Right ventricle myocardium superior (tissue), 1 donor: ENCODE measurements around the gene ALDOA. TPM values are rescaled to one million over a fixed set of nuclear protein-coding genes. Genes with fewer than 3 reads are reported as not detected.
A peak's percentile ranks its signal among the peaks of the same experiment; 100 is the strongest.

ENCODE experiments used
- ATAC-seq: fragments of 200-7000 bp; cut with Tn5 transposase; one replicate; pipeline ENCODE4 v1.9.1; 2020; ENCODE audit warnings: mild to moderate bottlenecking; ENCODE audit not compliant: poor library complexity
- DNase-seq: peaks from one replicate; pipeline ENCODE4 v3.0.0-alpha.2; 2020
- intact Hi-C: fragments of 100-400 bp; cut with DNase I; formaldehyde crosslinking; loops from one replicate; pipeline ENCODE4 v1.11.2; 2022
- total RNA-seq: library from RNA; stranded (reverse); fragmentation: NEBNext Ultra II Directional; extraction: Animal tissue kit (Norgen Biotek cat#: 25700); gene quantifications from one replicate; pipeline ENCODE4 v1.2.1, GENCODE V29; 2021
- donor health status: DM: no; HTN: yes; CAD: no; lungs with severe emphysema.

The ALDOA gene
- total RNA-seq, 1 donor from 2014 or later = 3,843 TPM

- ATAC-seq (peak; percentile 30), DNase-seq (no peak)
- intact Hi-C loops = no loop called here
Measured at GRCh38 chr16:30085247-30085646, 19.7 kb downstream of the ALDOA start.

GRCh38 chr16:30085820-30086219 is 20.3 kb downstream of the ALDOA start:
- ATAC-seq (no peak), DNase-seq (no peak)
- intact Hi-C loops = no loop called here

GRCh38 chr16:30086291-30087140 is 21.0 kb downstream of the ALDOA start:
- ATAC-seq = no peak
- DNase-seq = no peak

DNA sequence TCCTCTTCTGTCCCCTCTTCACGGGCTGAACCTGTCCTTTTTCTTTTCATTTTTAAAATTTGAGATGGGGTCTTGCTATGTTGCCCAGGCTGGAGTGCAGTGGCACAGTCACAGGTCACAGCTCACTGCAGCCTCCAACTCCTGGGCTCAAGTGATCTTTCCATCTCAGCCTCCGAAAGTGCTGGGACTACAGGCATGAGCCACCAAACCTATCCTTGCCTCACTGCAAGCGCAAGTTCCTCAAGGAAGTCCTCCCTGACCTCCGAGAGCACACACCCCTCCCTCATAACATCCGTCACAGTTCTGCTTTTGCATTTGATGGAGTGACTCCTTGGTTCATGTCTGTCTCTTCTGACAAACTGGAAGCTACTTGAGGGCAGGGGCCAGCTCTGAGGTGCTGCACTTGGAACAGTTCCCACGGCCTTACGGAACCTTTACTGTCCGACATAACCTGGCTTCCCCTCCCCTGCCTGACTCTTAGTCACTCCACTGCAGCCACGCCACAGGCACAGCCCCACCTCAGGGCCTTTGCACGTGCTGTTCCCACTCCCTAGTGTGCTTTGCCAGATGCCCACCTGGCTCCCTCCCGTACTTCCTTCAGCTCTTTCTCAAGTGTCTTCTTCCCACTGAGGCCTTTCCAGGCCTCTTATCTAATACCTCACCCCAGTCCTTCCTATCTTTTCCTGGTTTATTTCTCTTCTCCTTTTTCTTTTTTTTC is 21.8 kb downstream of the ALDOA start:
- intact Hi-C loops = no loop called here
- DNase-seq = no peak
- ATAC-seq = no peak

More at GRCh38 chr16:30086291-30087140, 21.0 kb downstream of the ALDOA start:
- intact Hi-C loops = no loop called here

GRCh38 chr16:30088237-30088831 is 22.8 kb downstream of the ALDOA start:
- no peak for DNase-seq
- ATAC-seq = no peak
- intact Hi-C loops = no loop called here

- ATAC-seq = no peak
- intact Hi-C loops = no loop called here
Measured at GRCh38 chr16:30088832-30089624, 23.5 kb downstream of the ALDOA start.

GRCh38 chr16:30090610-30091331 is 25.2 kb downstream of the ALDOA start:
- ATAC-seq (no peak), DNase-seq (no peak)
- intact Hi-C loops = loop anchor here (10.0 kb wide), 1 partner anchor 324 kb away; no protein-coding TSS in a partner anchor

More at GRCh38 chr16:30088832-30089624, 23.5 kb downstream of the ALDOA start:
- DNase-seq = no peak

- intact Hi-C loops = loop anchor here (10.0 kb wide), 1 partner anchor 323 kb away; no protein-coding TSS in a partner anchor
- peak; percentile 94 for ATAC-seq
Measured at GRCh38 chr16:30091474-30092372, 26.2 kb downstream of the ALDOA start, which contains the start of gene TBX6. TBX6 (minus strand) TSS chr16:30091924; CDS start chr16:30091193, 731 bp downstream.

DNA sequence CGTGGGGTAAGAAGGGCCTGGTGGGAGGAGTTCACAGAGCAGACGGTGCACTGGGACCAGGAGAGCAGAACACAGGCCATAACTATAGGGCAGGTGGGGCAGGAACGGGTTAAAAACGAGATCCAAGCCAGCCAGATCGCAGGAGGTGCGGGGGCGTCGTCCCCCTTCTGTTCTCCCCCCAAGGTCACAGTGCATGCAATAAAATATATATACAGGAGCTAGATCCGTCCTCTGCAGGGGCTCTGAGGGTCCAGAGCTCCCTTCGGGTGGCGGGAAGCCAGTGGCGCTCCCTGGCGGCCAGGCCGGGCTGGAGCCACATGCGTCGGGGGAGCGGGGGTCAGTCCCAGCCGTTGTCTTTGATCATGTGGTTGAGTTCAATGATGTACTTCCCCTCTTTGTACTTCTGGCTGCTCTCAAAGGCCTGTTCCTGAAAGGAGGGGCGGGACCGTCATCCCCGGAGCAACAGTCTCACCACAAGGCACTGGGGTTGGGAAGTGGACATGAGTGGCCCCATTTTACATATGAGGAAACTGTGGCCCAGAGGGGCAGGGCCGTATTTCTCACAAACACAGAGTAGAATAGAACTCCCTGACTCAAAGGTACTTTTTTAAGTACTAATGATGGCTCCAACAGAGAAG is 26.9 kb downstream of the ALDOA start:
- peak; percentile 52 for ATAC-seq
- intact Hi-C loops = loop anchor here (10.0 kb wide), 1 partner anchor 322 kb away; no protein-coding TSS in a partner anchor
- peak; percentile 88 for DNase-seq

More at GRCh38 chr16:30091474-30092372, 26.2 kb downstream of the ALDOA start, which contains the start of gene TBX6:
- peak; percentile 97 for DNase-seq

GRCh38 chr16:30094541-30095165 is 29.1 kb downstream of the ALDOA start:
- intact Hi-C loops = loop anchor here (10.0 kb wide), 1 partner anchor 320 kb away; no protein-coding TSS in a partner anchor
- ATAC-seq = no peak
- DNase-seq = no peak

DNA sequence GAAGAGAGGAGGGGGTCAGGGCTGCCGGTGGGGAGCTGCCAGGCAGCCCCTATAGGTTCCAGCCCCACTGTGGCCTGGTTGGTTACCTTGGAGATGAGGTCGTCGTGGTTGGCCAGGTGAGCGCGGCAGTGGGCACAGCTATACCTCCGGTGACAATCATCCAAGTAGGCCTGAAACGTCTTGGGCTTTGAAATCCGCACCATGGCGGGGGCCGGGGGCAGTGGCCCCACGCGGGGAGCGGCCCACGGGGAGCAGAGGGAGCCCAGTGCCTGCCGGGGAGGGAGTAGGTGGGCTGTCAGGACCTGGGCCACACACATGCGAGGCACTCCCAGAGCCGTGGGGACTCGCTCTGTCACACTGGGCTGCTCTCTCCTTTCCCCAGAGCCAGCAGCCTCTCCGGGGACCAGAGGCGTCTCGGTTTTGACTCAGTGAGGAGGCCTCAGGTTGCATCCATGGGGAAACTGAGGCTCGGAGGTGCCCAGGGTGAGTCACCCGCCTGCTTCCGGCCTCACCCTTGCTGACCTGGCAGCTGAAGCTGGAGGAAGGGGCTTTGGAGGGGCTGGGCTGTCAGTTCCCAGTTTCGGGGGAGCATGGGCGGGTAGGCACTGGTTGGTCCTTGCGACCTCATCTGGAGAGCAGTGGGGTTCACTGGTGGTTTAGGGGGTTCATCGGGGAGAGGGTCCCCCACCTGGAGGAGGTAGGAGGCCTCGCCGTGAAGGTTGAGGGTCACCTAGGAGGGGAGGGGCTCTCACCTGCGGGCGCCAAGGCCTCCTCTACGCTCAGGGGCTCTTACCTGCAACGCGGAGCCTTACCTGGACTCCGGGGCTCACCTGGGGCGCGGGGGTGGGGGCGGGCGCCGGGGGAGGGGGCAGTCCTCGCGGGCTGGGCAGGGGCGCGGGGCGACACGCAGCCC is 29.9 kb downstream of the ALDOA start:
- DNase-seq (no peak), ATAC-seq (no peak)
- intact Hi-C loops = loop anchor here (10.0 kb wide), 1 partner anchor 319 kb away; no protein-coding TSS in a partner anchor

DNA sequence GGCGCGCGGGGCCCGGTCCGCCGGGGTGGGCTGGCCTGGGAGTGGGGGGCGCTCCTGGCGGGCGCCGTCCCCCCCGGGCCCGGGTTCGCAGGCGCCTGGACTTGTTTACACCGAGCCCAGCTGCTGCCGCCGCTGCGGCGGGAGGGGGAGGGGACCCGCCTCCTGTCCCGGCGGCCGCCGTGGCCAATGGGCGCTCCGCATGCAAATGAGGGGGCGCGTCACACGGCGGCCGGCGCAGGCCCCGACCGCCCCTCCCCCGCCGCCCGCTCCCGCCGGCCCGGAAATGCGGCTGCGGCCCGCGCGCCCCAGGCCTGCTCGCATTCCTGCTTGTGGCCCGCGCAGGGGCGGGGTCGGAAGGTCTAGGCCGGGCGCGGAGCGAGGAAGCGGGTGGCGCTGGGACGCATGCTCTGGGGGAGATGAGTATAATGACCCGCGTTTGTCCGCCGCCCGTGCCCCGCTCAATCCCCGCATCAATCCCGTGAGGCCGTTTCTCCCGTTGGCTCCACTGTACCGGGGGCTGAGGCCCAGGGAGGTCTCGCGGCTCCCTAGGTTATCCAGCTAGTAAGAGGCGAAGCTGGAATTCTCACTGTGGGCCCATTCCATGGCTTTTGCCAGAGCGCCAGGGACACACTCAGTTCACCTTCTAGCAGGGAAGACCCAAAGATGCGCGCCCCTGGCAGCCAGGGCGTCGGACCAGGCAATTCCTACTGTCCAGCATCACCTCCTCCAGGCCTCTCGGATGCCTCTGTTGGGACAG is 30.7 kb downstream of the ALDOA start, which contains the start of gene YPEL3:
Gene YPEL3, minus strand, starts transcription at position 109 of the 757 bp plus-strand sequence. CDS start 731 bp downstream, outside the sequence.
- ATAC-seq = peak; percentile 80
- peak; percentile 96 for DNase-seq
- intact Hi-C loops = loop anchor here (10.0 kb wide), 1 partner anchor 319 kb away; no protein-coding TSS in a partner anchor

GRCh38 chr16:30096862-30097563 is 31.5 kb downstream of the ALDOA start:
- DNase-seq (peak; percentile 24), ATAC-seq (no peak)
- intact Hi-C loops = loop anchor here (10.0 kb wide), 1 partner anchor 318 kb away; no protein-coding TSS in a partner anchor
